Stimulated activated CD8-positive, alpha-beta memory T cell treated with anti-CD3 and anti-CD28 coated beads, Interleukin-12 subunit alpha, Interleukin-12 subunit beta, amount 100 ng/mL, for 1 hour (primary cell): ENCODE results near the gene SYNE3.

Experiments used
- DNase-seq: peaks from one replicate; pipeline ENCODE4 v3.0.0-alpha.2; 2020; ENCODE audit warnings: low read depth

Gene SYNE3, protein sequence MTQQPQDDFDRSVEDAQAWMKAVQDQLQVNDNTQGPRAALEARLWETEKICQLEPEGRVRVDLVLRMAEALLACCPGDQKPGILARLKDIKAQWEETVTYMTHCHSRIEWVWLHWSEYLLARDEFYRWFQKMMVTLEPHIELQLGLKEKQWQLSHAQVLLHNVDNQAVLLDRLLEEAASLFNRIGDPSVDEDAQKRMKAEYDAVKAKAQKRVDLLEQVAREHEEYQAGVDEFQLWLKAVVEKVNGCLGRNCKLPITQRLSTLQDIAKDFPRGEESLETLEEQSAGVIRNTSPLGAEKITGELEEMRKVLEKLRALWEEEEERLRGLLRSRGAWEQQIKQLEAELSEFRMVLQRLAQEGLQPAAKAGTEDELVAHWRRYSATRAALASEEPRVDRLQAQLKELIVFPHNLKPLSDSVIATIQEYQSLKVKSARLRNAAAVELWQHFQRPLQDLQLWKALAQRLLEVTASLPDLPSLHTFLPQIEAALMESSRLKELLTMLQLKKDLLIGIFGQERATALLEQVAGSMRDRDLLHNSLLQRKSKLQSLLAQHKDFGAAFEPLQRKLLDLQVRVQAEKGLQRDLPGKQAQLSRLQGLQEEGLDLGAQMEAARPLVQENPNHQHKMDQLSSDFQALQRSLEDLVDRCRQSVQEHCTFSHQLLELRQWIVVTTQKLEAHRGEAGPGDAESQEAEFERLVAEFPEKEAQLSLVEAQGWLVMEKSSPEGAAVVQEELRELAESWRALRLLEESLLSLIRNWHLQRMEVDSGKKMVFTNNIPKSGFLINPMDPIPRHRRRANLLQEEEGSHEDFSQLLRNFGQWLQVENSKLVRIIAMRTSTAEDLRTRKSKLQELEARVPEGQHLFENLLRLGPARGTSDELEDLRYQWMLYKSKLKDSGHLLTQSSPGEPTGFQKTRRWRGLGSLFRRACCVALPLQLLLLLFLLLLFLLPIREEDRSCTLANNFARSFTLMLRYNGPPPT

DNA sequence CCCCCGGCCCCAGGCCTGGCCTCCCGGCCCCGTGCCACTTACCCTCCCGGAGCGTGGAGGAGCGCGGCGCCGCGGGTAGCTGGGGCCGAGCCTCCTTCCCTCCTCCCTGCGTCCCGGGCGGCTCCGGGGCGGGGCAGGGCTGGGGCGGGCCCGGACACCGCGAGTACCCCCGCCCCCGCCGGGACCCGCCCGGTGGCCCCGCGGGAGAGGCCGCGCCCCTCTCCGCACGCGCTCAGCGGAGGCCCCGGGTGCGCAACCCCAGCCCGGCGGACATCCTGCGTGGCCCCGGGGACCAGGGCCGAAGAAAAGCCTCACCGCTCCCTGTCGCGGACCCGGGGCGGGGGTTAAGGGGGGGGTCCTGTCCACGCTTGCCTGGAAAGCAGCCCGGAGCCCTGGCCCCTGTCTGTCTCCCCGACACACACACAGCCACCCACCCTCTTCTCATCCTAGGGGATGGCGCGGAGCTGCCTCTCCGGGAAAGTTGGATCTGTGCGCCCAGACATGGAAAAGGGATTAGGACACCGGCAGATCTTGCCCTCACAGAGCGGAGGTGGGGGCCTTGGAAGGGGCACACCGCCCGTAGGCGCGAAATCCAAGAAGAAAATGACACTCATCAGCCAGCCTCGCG lies at the start of gene SYNE3:
Gene SYNE3 (minus strand): TSS at position 97 of the 628 bp plus-strand sequence. CDS start 40,829 bp downstream, outside the sequence.
- no peak for DNase-seq

DNA sequence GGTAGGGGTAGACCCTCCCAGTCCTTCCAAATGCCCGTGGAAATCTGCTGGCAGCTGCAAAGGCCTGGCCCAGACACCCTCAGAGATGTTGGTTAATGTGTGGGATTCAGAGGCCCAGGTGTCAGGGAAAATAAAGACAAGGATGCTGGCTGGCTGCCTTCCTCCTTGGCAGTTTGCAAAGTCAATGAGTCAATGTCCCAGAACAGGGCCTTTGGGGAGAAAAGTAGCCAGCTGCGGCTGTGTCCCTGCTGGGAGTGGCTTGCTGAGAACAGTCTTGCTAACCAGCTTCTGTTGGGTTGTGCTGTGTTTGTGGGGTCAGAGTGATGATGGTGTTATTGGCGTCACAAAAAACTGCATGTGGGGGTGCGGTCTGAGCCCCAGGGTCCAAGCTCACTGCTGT lies 47.6 kb upstream of the SYNE3 start:
- DNase-seq = no peak

DNA sequence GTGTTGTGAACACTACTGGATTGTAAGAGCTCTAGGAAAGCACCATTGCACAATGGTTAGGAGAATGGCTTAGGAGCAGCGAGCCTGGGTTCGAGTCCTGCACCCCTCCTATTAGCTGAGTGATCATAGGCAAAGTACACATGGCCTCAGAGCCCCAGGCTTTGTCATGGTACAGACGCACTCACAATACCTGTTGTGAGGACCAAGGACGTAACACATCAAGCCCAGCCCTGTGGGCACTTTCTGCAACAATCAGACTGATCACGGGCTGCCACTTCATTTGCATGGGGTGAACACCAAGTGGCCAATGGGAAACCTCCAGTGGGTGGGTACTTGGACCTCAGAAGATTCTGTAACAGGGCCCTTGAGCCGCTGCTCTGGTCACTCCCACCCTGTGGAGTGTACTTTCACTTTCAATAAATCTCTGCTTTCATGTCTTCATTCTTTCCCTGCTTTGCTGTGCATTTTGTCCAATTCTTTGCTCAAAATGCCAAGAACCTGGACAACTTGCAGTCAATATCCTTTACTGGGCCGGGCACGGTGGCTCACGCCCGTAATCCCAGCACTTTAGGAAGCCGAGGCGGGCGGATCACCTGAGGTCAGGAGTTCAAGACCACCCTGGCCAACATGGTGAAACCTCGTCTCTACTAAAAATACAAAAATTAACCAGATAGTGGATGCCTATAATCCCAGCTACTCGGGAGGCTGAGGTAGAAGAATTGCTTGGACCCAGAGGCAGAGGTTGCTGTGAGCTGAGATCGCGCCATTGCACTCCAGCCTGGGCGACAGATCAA lies 46.6 kb upstream of the SYNE3 start:
- no peak for DNase-seq

DNA sequence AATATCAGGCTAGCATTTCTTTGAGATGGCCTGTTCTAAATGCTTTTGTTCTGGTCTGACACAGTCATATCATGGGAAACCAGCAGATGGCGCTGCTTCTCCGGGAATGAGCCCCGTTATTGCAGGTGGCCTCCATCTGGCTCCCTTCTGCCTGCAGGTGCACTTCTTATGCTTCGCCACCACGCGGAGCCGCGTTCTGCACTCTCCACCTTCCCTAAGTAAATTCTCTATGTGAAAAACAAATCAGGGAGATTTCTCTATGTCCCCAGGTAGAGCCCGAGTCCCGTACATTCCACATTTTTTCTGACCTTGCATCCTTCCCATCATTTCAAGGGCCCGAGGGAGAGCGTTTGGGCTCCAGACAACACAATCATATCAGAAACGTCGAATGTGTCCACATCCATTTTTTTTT lies 44.6 kb upstream of the SYNE3 start:
- DNase-seq = peak; percentile 78

DNA sequence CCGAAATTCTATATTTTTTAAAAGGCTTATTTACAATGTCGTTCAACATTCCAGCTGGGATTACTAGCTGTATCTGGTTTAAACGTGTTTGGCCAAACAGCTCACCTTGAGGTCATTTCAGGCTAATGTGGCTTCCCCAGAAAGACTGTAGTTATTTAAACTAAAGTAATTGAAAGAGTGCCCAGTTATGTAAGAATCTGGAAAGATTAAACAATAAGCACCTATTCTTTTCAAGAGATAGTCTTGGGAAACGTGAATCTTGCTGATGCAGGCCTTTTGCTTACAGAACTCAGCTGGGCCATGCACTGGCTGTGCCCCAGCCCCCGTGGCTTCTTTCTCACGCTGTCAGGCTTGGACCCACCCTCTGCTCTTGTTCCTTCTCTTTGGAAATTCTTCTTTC lies 42.8 kb upstream of the SYNE3 start:
- no peak for DNase-seq

DNA sequence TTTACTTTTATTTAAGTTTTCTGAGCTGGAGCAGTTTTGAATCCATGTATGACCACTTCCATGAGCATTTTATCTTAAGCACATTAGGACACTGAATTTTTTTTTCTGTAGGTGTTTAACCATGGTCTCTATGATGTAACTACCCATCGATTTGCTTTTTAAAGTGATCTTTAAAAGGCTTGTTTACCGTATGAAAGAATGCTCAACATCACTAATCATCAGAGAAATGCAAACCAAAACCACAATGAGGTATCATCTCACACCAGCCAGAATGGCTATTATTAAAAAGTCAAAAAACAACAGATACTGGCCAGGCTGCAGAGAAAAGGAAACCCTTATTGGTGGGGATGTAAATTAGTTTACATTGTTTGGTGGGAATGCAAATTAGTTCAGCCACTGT lies 41.4 kb upstream of the SYNE3 start:
- DNase-seq = no peak

- DNase-seq = no peak
Observed at GRCh38 chr14:95557291-95557690, 40.8 kb upstream of the SYNE3 start.

DNA sequence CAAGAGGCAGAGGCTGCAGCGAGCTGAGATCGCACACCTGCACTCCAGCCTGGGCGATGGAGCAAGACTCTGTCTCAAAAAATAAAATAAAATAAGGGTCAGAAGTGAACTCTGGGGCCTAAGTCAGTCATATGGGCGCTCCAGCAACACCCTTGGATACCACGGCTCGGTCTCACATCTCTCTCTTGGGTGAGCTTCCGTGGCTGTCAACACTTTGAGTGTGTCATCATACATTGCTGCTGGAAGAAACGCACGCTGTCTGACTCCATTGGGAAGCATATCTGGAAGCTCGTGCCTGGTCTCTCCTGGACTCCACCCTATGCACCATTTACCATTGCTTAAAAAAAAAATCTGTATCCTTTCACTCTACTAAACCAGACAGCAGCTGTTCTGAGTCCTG lies 38.6 kb upstream of the SYNE3 start:
- DNase-seq = no peak

DNA sequence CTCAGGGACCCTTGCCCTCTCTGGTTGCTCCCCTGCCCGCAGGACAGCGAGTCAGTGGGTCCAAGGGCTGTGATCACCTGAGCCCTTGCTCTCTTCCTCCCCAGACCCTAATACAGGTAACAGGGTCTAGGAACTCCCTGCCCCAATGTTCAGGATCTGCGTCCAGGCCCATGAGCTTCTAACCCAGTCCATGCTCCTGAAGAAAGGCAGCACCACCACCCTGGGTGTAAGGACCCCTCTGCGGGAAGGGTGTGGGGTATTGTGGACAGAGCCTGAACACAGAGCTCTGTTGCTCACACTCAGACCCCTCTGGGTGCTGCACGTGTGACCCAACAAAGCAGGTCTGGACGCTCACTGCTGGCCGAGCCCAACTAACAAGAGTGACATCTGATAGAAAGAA lies 36.7 kb upstream of the SYNE3 start:
- no peak for DNase-seq

GRCh38 chr14:95551435-95551834 lies 35.0 kb upstream of the SYNE3 start:
- DNase-seq = no peak

- DNase-seq = no peak
Observed at GRCh38 chr14:95549656-95550585, 33.5 kb upstream of the SYNE3 start.

- no peak for DNase-seq
Observed at GRCh38 chr14:95548328-95548929, 32.0 kb upstream of the SYNE3 start.

- DNase-seq = no peak
Observed at GRCh38 chr14:95547626-95548327, 31.3 kb upstream of the SYNE3 start.

DNA sequence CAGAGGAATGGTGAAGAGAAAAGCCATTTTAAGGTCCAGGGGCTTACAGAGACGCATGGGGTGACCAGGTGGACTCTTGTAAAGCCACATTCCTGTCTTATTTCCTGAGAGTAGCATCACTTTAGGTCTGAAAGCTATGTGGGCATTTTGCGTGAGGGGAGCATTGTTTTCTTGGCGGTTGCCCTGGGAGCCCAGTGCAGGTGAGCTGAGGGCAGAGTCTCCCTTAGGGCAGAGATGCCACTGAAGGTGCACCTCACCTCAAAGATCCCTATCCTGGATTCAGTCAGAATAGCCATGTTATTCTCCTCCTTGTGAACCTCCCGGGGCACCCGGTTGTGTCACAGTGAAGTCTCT lies 30.8 kb upstream of the SYNE3 start:
- no peak for DNase-seq

- no peak for DNase-seq
Observed at GRCh38 chr14:95545515-95546168, 29.2 kb upstream of the SYNE3 start.

GRCh38 chr14:95544588-95544987 lies 28.1 kb upstream of the SYNE3 start:
- no peak for DNase-seq

DNA sequence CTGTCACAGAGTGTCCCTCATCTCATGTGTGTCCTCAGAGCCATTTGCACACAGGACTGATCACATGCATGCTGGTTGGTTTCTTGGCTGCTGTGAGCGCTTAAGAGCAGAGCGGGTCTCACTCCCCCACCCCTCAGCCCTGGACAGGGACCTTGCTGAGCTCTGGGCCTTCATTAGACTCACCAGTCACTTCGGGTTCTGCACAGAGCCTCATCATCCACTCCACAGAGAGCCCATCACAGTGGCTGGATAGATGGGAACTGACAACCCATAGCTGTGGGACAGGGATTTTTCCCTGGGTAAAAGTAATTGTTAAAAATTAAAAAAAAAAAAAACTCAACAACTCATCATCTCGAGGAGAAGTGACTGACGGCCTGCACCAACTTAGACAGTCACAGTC lies 26.6 kb upstream of the SYNE3 start:
- no peak for DNase-seq

- DNase-seq = no peak
Observed at GRCh38 chr14:95541932-95542930, 25.8 kb upstream of the SYNE3 start.
